WTC11 (cell line): ENCODE results near the gene MANBA. TPM values are rescaled to one million over a fixed set of nuclear protein-coding genes. Genes with fewer than 3 reads are reported as not detected.

Experiments used
- ATAC-seq: fragments of 200-7000 bp; cut with Tn5 transposase; 2 replicates; pipeline ENCODE4 v1.10.0; 2021; ENCODE audit warnings: mild to moderate bottlenecking, moderate library complexity
- CTCF ChIA-PET: fragments of 300-600 bp; sonication (Branson Sonifier 250); formaldehyde crosslinking; loops from one replicate; lab custom pipeline; 2021; ENCODE audit warnings: antibody characterized with exemption; lab: Charles Lee
- POLR2A ChIA-PET: fragments of 350-600 bp; sonication (Branson Sonifier 250); formaldehyde crosslinking; loops from one replicate; lab custom pipeline; 2021; ENCODE audit warnings: antibody characterized with exemption; lab: Charles Lee
- DNase-seq: peaks from one replicate; pipeline ENCODE4 v3.0.0; 2021; ENCODE audit warnings: low spot score
- H3K27ac Mint-ChIP-seq: 2 replicates; pipeline ENCODE4 v1.8.0; 2021; ENCODE audit warnings: mixed read lengths
- H3K27me3 Mint-ChIP-seq: 2 replicates; pipeline ENCODE4 v1.8.0; 2021; ENCODE audit warnings: low read depth, mild to moderate bottlenecking, moderate library complexity, mixed read lengths
- H3K36me3 Mint-ChIP-seq: 2 replicates; pipeline ENCODE4 v1.8.0; 2021; ENCODE audit warnings: mixed read lengths
- H3K4me1 Mint-ChIP-seq: 2 replicates; pipeline ENCODE4 v1.8.0; 2022; ENCODE audit warnings: mixed read lengths
- H3K4me3 Mint-ChIP-seq: 2 replicates; pipeline ENCODE4 v1.8.0; 2021; ENCODE audit warnings: mild to moderate bottlenecking, moderate library complexity, mixed read lengths
- H3K9me3 Mint-ChIP-seq: 2 replicates; pipeline ENCODE4 v1.8.0; 2021; ENCODE audit warnings: mixed read lengths
- AR ChIP-seq: fragments of 250-450 bp; sonication (Bioruptor Pico); IDR thresholded peaks from 2 replicates; pipeline ENCODE4 v1.9.0; 2021; ENCODE audit warnings: mild to moderate bottlenecking
- ARID4B ChIP-seq: sonication (generic); formaldehyde crosslinking; IDR thresholded peaks from 2 replicates; pipeline ENCODE4 v1.8.0; 2023; ENCODE audit warnings: missing genetic modification reagents, mild to moderate bottlenecking, borderline replicate concordance
- ATF2 ChIP-seq: sonication (generic); formaldehyde crosslinking; IDR thresholded peaks from 2 replicates; pipeline ENCODE4 v1.8.1; 2022; ENCODE audit warnings: low read depth, missing genetic modification reagents, borderline replicate concordance
- E2F1 ChIP-seq: sonication (generic); formaldehyde crosslinking; IDR thresholded peaks from 2 replicates; pipeline ENCODE4 v1.8.0; 2022; ENCODE audit warnings: mild to moderate bottlenecking, missing genetic modification reagents
- FOXP4 ChIP-seq: sonication (generic); formaldehyde crosslinking; IDR thresholded peaks from 2 replicates; pipeline ENCODE4 v1.8.0; 2022; ENCODE audit warnings: mild to moderate bottlenecking, missing genetic modification reagents
- GRHL2 ChIP-seq: fragments of 250-450 bp; sonication (Bioruptor Pico); IDR thresholded peaks from 2 replicates; pipeline ENCODE4 v1.8.0; 2022; ENCODE audit warnings: mild to moderate bottlenecking, moderate library complexity; ENCODE audit not compliant: insufficient replicate concordance, severe bottlenecking
- HMGA2 ChIP-seq: fragments of 250-450 bp; sonication (Bioruptor Pico); IDR thresholded peaks from 2 replicates; pipeline ENCODE4 v1.4.0; 2021; ENCODE audit warnings: mild to moderate bottlenecking, moderate library complexity
- JAZF1 ChIP-seq: fragments of 250-450 bp; sonication (Bioruptor Pico); IDR thresholded peaks from 2 replicates; pipeline ENCODE4 v1.9.0; 2021; ENCODE audit warnings: moderate library complexity, mild to moderate bottlenecking, inconsistent platforms
- NR1H2 ChIP-seq: sonication (generic); formaldehyde crosslinking; IDR thresholded peaks from 2 replicates; pipeline ENCODE4 v1.9.0; 2021; ENCODE audit warnings: mild to moderate bottlenecking, moderate library complexity, missing genetic modification reagents
- NR3C1 ChIP-seq: sonication (generic); formaldehyde crosslinking; conservative IDR thresholded peaks from 2 replicates; pipeline ENCODE4 v1.8.1; 2023; ENCODE audit warnings: low read depth, mild to moderate bottlenecking, missing genetic modification reagents
- PRRX2 ChIP-seq: fragments of 250-450 bp; sonication (Bioruptor Pico); IDR thresholded peaks from 2 replicates; pipeline ENCODE4 v1.8.0; 2021; ENCODE audit warnings: mild to moderate bottlenecking
- SMAD4 ChIP-seq: sonication (generic); formaldehyde crosslinking; IDR thresholded peaks from 2 replicates; pipeline ENCODE4 v1.8.0; 2022; ENCODE audit warnings: mild to moderate bottlenecking, missing genetic modification reagents
- TEAD1 ChIP-seq: sonication (generic); formaldehyde crosslinking; IDR thresholded peaks from 2 replicates; pipeline ENCODE4 v1.8.0; 2022; ENCODE audit warnings: mild to moderate bottlenecking, missing genetic modification reagents
- ZNF317 ChIP-seq: sonication (generic); formaldehyde crosslinking; IDR thresholded peaks from 2 replicates; pipeline ENCODE4 v1.8.1; 2023; ENCODE audit warnings: low read depth, mild to moderate bottlenecking, moderate library complexity, missing genetic modification reagents, borderline replicate concordance
- ZNF416 ChIP-seq: fragments of 250-450 bp; sonication (Bioruptor Pico); IDR thresholded peaks from 2 replicates; pipeline ENCODE4 v1.9.0; 2021; ENCODE audit warnings: mild to moderate bottlenecking, inconsistent platforms
- ZNF423 ChIP-seq: fragments of 250-450 bp; sonication (Bioruptor Pico); IDR thresholded peaks from 2 replicates; pipeline ENCODE4 v2.1.2; 2022; ENCODE audit warnings: mild to moderate bottlenecking, moderate library complexity
- ZNF425 ChIP-seq: fragments of 250-450 bp; sonication (Bioruptor Pico); conservative IDR thresholded peaks from 2 replicates; pipeline ENCODE4 v1.9.0; 2021; ENCODE audit warnings: mild to moderate bottlenecking
- total RNA-seq: library from RNA; stranded (reverse); gene quantifications from 3 replicates; pipeline ENCODE4 v1.2.3, GENCODE V29; 2021

The MANBA gene
- total RNA-seq, 1 experiment from 2014 or later: 35.1 TPM

DNA sequence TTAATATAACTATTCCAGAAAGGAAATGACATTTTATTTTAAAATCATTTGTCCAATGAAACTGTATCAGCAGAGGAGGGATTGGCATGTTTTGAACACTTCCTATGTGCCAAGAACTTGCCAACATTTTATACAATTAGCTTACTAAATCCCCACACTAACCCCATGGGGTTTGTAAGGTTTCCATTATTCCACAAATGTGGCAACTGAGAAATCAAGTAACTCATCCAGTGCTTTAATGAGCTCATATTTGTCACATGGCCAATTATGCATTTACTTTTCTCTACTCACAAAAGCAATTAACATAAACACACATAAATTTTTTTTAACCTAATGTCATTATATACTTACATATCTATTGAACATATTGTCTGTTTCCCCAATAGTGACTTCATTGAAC lies 37.3 kb downstream of the MANBA start:
- H3K9me3 Mint-ChIP-seq: peaks cover 18% of the 10 kb centered on the region
- ATAC-seq (no peak), DNase-seq (no peak)
- H3K27me3 Mint-ChIP-seq: no peaks in the 10 kb centered on the region; the same call in 1 of the 2 replicates
- no peak overlapping the region for H3K4me3 Mint-ChIP-seq
- ChIA-PET CTCF (interaction anchor here (1.9 kb wide), 1 partner anchor 8 kb away, joined by 8 read pairs; no protein-coding TSS in a partner anchor), POLR2A (no interaction called here)
- no peak overlapping the region for H3K27ac Mint-ChIP-seq
- H3K4me1 Mint-ChIP-seq: no peaks in the 10 kb centered on the region
- TF ChIP-seq PRRX2 (CRISPR knock-in tag): no peak
- no peak for TF ChIP-seq HMGA2 (CRISPR knock-in tag)
- no peak for TF ChIP-seq ZNF416 (CRISPR knock-in tag)
- TF ChIP-seq ZNF425 (CRISPR knock-in tag): no peak
- TF ChIP-seq ARID4B: no peak
- no peak for TF ChIP-seq GRHL2 (CRISPR knock-in tag)
- no peak for TF ChIP-seq ZNF423
- TF ChIP-seq JAZF1 (CRISPR knock-in tag): no peak
- no peak for TF ChIP-seq SMAD4 (CRISPR knock-in tag)
- no peak for TF ChIP-seq AR (CRISPR knock-in tag)
- TF ChIP-seq ATF2: no peak
- TF ChIP-seq ZNF317: no peak
- TF ChIP-seq FOXP4 (CRISPR knock-in tag): no peak
- no peak for TF ChIP-seq NR1H2 (CRISPR knock-in tag)
- no peak for TF ChIP-seq NR3C1 (CRISPR knock-in tag)
- no peak for TF ChIP-seq E2F1 (CRISPR knock-in tag)
- TF ChIP-seq TEAD1: no peak
- H3K36me3 Mint-ChIP-seq: peaks cover 45% of the 10 kb centered on the region
